IPS-20b (cell line): Measurements from ENCODE around the gene VPS35.

Source experiments
- H3K27ac ChIP-seq: one replicate; pipeline ENCODE4 v1.5.1; 2013; ENCODE audit warnings: low read length
- H3K27me3 ChIP-seq: 2 replicates; pipeline ENCODE4 v1.6.1; 2013; ENCODE audit warnings: mild to moderate bottlenecking, low read length, inconsistent platforms; ENCODE audit not compliant: insufficient read depth
- H3K36me3 ChIP-seq: 2 replicates; pipeline ENCODE4 v1.6.1; 2013; ENCODE audit warnings: low read depth, mild to moderate bottlenecking, inconsistent platforms, low read length, moderate library complexity; ENCODE audit not compliant: insufficient read depth
- H3K4me1 ChIP-seq: 2 replicates; pipeline ENCODE4 v1.6.1; 2013; ENCODE audit warnings: mild to moderate bottlenecking, control low read depth, inconsistent platforms, low read length, moderate library complexity; ENCODE audit not compliant: insufficient read depth
- H3K4me3 ChIP-seq: 2 replicates; pipeline ENCODE4 v1.5.1; 2013; ENCODE audit warnings: mild to moderate bottlenecking, low read length, inconsistent platforms
- H3K9ac ChIP-seq: 2 replicates; pipeline ENCODE4 v1.6.1; 2013; ENCODE audit warnings: low read depth, mild to moderate bottlenecking, inconsistent platforms, low read length, moderate library complexity
- H3K9me3 ChIP-seq: 2 replicates; pipeline ENCODE4 v1.6.1; 2013; ENCODE audit warnings: mild to moderate bottlenecking, low read depth, low read length, inconsistent platforms; ENCODE audit not compliant: insufficient read depth

The VPS35 gene

DNA sequence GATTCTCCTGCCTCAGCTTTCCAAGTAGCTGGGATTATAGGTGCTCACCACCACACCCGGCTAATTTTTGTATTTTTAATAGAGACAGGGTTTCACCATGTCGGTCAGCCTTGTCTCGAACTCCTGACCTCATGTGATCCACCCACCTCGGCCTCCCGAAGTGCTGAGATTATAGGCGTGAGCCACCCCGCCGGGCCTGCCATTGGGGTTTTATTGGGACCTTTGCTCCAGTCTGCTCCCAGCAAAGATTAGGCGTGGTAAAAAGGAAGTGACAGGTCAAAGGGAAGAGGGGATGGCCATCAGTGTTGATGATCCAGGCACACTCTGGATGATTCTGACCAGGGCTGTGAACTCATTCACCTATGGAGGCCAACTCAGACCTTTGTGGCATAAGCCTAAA is 38.7 kb upstream of the VPS35 start:
- Histone ChIP-seq H3K4me1 (no peaks in the 10 kb centered on the region), H3K27me3 (no peaks in the 10 kb centered on the region), H3K27ac (no peak overlapping the region), H3K9me3 (peaks cover 11% of the 10 kb centered on the region; the same call in 1 of the 2 replicates), H3K4me3 (no peak overlapping the region), H3K36me3 (no peaks in the 10 kb centered on the region), H3K9ac (no peak overlapping the region)

DNA sequence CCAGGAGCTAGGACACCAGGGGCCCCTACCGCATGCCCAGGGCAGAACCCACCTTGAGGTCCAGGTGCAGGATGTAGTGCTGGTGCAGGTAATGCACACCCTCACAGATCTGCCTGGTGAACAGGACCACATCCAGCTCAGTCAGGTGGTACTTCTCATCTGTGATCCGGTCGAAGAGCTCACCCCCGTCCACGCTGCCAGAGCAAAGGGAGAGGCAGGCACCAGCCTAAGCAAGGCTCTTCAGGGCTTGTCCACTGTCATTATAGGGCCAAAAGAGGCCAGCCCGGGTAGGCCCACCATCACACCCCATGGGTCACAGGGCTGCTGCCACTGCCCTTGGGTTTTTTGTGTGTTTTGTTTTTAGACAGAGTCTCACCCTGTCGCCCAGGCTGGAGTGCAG is 38.2 kb upstream of the VPS35 start:
- H3K9me3 ChIP-seq: peaks cover 11% of the 10 kb centered on the region; the same call in 1 of the 2 replicates
- H3K9ac ChIP-seq: no peak overlapping the region
- H3K36me3 ChIP-seq: no peaks in the 10 kb centered on the region
- no peak overlapping the region for H3K4me3 ChIP-seq
- no peaks in the 10 kb centered on the region for H3K27me3 ChIP-seq
- no peak overlapping the region for H3K27ac ChIP-seq
- no peaks in the 10 kb centered on the region for H3K4me1 ChIP-seq

DNA sequence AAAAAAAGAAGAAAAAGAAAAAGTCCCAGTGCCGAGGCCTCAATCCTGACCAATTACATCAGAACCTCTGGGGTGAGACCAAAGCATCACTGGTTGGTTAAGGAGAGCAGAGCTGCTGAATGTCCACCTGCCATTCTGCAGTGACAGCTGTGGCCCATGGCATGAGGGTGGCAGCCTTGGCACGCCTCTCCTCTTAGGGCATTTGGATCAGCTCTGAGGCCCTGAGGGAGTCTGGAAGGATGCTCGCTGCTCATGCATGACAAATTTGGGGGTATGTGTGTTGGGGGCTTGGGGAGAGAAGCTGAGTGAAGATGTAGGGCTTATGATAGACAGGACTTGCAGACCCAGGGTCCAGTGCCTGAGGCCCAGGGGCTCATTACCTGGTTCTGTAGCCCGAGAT is 32.9 kb upstream of the VPS35 start:
- H3K27ac ChIP-seq: no peak overlapping the region
- H3K36me3 ChIP-seq: no peaks in the 10 kb centered on the region
- peaks cover 11% of the 10 kb centered on the region; the same call in 1 of the 2 replicates for H3K9me3 ChIP-seq
- H3K4me1 ChIP-seq: no peaks in the 10 kb centered on the region
- H3K4me3 ChIP-seq: no peak overlapping the region
- no peak overlapping the region for H3K9ac ChIP-seq
- H3K27me3 ChIP-seq: no peaks in the 10 kb centered on the region

DNA sequence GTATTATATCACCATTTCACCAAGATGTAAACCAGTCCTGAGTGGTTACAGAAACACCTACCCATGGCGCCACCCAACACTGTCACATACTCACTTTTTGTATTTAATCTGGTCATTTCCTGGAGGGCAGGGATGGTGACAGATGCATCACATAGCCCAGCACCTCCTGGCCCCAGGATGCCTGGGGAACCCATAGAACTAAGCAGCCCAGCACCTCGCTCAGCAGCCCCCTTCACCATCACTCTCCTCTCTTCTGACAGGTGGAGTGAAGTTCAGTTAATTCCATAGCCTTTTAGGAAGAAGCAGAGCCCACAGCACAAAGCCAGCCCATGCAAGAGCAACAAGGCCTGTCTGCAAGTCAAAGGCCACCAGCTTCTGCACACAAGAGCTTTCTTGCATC is 31.6 kb upstream of the VPS35 start:
- no peak overlapping the region for H3K27ac ChIP-seq
- peaks cover 11% of the 10 kb centered on the region; the same call in 1 of the 2 replicates for H3K9me3 ChIP-seq
- H3K27me3 ChIP-seq: no peaks in the 10 kb centered on the region
- H3K4me3 ChIP-seq: no peak overlapping the region
- H3K4me1 ChIP-seq: no peaks in the 10 kb centered on the region
- H3K36me3 ChIP-seq: no peaks in the 10 kb centered on the region
- H3K9ac ChIP-seq: no peak overlapping the region

DNA sequence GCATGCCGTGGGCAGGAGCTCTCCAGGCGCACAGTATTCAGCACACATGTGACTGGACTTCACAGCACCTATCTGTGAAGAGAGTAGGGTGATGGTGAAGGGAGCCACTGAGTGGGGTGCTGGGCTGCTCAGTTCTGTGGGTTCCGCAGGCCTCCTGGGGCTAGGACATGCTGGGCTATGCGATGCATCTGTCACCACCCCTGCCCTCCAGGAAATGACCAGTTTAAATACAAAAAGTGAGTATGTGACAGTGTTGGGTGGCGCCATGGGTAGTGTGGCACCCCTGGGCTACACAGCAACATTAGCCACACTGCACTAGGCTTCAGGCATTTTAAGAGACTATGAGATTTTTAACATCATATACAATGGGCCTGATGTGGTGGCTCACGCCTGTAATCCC is 30.6 kb upstream of the VPS35 start:
- H3K4me3 ChIP-seq: no peak overlapping the region

DNA sequence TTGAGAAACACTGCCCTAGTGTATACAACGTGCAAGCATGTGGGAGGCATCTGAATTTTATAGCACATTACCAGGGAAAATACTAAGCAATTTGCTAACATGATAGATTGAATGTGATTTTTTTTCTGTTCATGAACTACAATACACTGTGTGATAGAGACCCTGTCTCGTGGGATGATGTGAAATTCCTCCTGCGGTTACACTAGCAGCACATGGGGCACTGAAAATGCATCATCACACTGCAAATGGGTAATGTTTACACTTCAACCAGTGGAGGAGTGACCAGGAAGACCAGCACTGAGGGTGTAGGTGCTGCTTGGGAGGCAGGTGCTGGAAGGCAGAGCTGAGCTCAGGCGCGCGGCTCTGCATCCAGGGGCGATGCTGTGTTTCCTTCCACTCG is 29.2 kb upstream of the VPS35 start:
- no peaks in the 10 kb centered on the region for H3K27me3 ChIP-seq
- no peak overlapping the region for H3K9ac ChIP-seq
- H3K4me1 ChIP-seq: no peaks in the 10 kb centered on the region
- H3K27ac ChIP-seq: no peak overlapping the region
- no peaks in the 10 kb centered on the region for H3K9me3 ChIP-seq
- H3K4me3 ChIP-seq: no peak overlapping the region
- no peaks in the 10 kb centered on the region for H3K36me3 ChIP-seq

More for the DNA sequence above, 30.6 kb upstream of the VPS35 start:
- Histone ChIP-seq H3K9ac (no peak overlapping the region), H3K4me1 (no peaks in the 10 kb centered on the region), H3K9me3 (peaks cover 4% of the 10 kb centered on the region; the same call in 1 of the 2 replicates), H3K27me3 (no peaks in the 10 kb centered on the region), H3K36me3 (no peaks in the 10 kb centered on the region), H3K27ac (no peak overlapping the region)

DNA sequence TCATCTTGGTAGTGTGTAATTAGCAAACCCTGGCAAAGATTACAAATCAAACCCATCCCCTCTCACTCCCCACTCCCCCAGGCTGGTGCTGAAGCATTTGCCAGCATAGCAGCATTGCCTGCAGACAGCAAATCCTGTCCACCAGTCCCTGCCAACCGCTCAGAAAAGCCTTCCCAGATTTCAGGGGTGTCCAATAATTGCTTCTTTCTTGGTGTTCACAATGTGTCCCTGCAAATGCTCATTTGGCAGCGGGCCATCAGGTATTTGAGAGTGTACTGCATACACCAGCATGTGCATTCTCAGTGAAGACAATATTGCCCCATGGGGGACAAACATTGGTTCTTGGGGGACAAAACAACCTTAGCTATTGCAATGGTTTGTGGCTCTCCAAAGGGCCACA is 28.7 kb upstream of the VPS35 start:
- H3K9me3 ChIP-seq: no peaks in the 10 kb centered on the region
- no peak overlapping the region for H3K27ac ChIP-seq
- H3K36me3 ChIP-seq: no peaks in the 10 kb centered on the region
- no peak overlapping the region for H3K9ac ChIP-seq
- no peak overlapping the region for H3K4me3 ChIP-seq
- H3K27me3 ChIP-seq: no peaks in the 10 kb centered on the region
- H3K4me1 ChIP-seq: no peaks in the 10 kb centered on the region

DNA sequence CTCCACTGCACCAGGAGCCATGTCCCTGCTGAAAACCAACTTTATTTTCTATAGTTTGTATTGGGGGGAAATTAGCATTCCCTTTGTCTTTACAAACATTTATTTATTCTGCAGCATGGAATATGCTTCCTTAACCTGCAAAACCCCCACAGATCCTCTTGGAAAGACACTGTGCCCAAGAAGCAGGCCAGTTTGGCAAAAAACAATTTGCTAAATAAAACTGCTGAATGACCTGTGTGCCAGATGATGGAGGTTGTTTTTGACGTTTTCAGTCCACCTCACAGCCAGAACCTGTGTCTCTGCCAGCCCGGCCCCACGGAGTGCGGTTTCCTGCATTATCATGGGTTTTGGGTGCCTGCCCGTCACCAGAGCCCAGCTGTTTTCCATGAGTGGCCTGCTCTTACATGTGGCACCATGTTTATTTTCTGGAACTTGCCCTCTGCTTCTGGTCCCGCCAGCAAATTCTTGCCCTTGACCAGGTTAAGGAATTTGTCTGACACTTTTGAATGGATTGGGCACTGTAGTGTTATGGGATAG is 26.9 kb upstream of the VPS35 start:
- H3K4me1 ChIP-seq: no peaks in the 10 kb centered on the region
- no peaks in the 10 kb centered on the region for H3K27me3 ChIP-seq
- H3K9ac ChIP-seq: no peak overlapping the region
- H3K27ac ChIP-seq: no peak overlapping the region
- H3K4me3 ChIP-seq: no peak overlapping the region
- no peaks in the 10 kb centered on the region for H3K9me3 ChIP-seq
- no peaks in the 10 kb centered on the region for H3K36me3 ChIP-seq

DNA sequence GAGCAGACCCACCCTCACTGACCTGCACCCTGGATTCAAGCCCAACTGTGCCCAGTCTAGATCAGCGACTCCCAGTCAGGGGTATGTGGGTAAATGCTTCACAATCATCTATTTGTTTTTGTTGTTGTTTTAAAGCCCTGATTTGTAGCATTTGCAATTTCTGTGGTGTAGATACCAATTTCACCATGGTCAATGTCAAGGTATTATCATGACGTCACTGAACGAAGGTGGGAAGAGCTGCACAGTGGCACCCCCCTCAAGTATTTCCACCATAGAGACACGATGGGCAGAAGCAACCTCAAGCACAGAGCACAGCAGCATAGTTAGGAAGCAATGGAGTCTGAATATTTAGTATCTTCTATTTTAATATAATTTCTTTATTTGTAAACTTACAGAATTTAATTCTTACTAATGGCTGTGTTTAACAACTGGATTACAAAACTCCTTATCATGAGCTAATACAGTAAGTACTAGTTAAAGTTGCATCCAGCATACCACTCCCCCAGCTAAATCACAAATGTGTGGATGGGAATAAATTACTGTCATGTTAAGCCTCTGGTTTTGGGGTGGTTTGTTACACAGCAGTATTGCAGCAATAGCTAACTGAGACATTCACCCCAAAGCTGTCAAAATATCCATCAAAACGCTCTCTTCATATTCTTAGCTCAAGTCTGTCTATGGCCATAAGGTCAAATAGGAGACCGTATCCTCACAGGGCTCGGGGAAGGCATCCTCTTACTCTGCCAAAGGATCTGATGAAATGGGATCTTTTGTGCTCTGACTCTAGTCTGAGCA is 26.0 kb upstream of the VPS35 start:
- Histone ChIP-seq H3K4me1 (no peaks in the 10 kb centered on the region), H3K4me3 (no peak overlapping the region), H3K36me3 (no peaks in the 10 kb centered on the region), H3K27ac (no peak overlapping the region), H3K27me3 (no peaks in the 10 kb centered on the region), H3K9me3 (no peaks in the 10 kb centered on the region), H3K9ac (no peak overlapping the region)

DNA sequence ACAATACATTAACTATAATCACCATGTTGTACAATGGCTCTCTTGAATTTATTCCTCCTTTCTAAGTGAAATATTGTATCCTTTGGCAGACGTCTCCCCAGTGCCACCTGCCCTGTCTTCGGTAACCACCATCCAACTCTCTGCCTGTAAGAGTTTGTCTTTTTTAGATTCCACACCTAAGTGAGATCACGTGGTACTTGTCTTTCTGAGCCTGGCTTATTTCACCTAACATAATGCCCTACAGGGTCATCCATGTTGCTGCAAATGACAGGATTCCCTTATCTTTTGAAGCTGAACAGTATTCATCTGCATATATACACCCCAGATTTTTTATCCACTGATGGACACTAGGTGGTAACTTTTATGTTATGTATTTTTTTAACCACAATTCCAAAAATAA is 24.7 kb upstream of the VPS35 start:
- Histone ChIP-seq H3K27me3 (no peaks in the 10 kb centered on the region), H3K4me3 (no peak overlapping the region), H3K27ac (no peak overlapping the region), H3K9ac (no peak overlapping the region), H3K4me1 (no peaks in the 10 kb centered on the region), H3K9me3 (no peaks in the 10 kb centered on the region), H3K36me3 (no peaks in the 10 kb centered on the region)

DNA sequence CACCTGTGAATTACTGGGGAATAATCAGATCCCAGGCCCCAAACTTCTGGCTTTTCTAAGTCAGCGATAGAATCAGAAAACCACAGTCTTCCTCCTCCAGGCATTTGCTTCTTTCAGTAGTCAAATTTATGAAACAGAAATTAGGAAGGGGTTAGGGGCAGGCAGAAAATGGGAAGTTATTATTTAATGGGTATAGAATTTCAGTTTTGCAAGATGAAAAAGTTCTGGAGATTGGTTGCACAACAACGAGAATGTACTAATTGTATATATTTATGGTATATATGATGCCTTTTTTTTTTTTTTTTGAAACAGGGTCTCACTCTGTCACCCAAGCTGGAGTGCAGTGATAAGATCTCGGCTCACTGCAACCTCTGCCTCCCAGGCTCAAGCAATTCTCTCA is 23.9 kb upstream of the VPS35 start:
- Histone ChIP-seq H3K36me3 (no peaks in the 10 kb centered on the region), H3K27me3 (no peaks in the 10 kb centered on the region), H3K9ac (no peak overlapping the region), H3K4me1 (no peaks in the 10 kb centered on the region), H3K27ac (no peak overlapping the region), H3K9me3 (no peaks in the 10 kb centered on the region), H3K4me3 (no peak overlapping the region)
